HEK293 (cell line): ENCODE measurements around the gene WNT5B.
A peak's percentile ranks its signal among the peaks of the same experiment; 100 is the strongest.
"Not testable (repeated sequence)": the region's sequence is repeated elsewhere in the genome, so short reads cannot be mapped to it uniquely, and the experiment has no call there.

Source experiments
- CTCF ChIA-PET: fragments of 350-600 bp; formaldehyde crosslinking; extraction: SDS; loops from one replicate; lab custom pipeline; 2021; ENCODE audit warnings: antibody characterized with exemption; lab: Yijun Ruan, JAX
- POLR2A ChIA-PET: fragments of 300-600 bp; formaldehyde crosslinking; extraction: SDS; loops from one replicate; lab custom pipeline; 2020; ENCODE audit warnings: antibody characterized with exemption, inconsistent platforms; lab: Yijun Ruan, JAX
- H3K27ac ChIP-seq: fragments of 200-500 bp; sonication (Bioruptor generic); 2 replicates; pipeline ENCODE4 v1.5.1; 2014; ENCODE audit warnings: low read depth, low read length, control low read depth, inconsistent platforms; ENCODE audit errors: extremely low read depth
- H3K36me3 ChIP-seq, 2 experiments: fragments of 200-500 bp in 1 of 2; sonication (Bioruptor generic) in 1 of 2; 1 replicate in 1 of 2; 2 replicates in 1 of 2; pipeline ENCODE4 v1.5.1; 2014 to 2017; ENCODE audit warnings: inconsistent platforms in 2 of 2, low read length in 2 of 2; ENCODE audit not compliant: control insufficient read depth in 2 of 2, insufficient read depth in 1 of 2
- H3K4me1 ChIP-seq: fragments of 200-500 bp; sonication (Bioruptor generic); 2 replicates; pipeline ENCODE4 v1.5.1; 2014; ENCODE audit warnings: mild to moderate bottlenecking, low read length, inconsistent platforms; ENCODE audit not compliant: control insufficient read depth, insufficient read depth
- H3K4me3 ChIP-seq: 2 replicates; pipeline ENCODE4 v1.5.1; 2011; ENCODE audit warnings: low read depth, mild to moderate bottlenecking, control low read depth, low read length, moderate library complexity
- H3K9me3 ChIP-seq: fragments of 200-500 bp; sonication (Bioruptor generic); 2 replicates; pipeline ENCODE4 v1.5.1; 2014; ENCODE audit warnings: low read depth, low read length, inconsistent platforms; ENCODE audit not compliant: control insufficient read depth, insufficient read depth
- OSR2 ChIP-seq: fragments of 450-650 bp; formaldehyde crosslinking; IDR thresholded peaks from 2 replicates; pipeline ENCODE4 v1.5.1; 2016; ENCODE audit warnings: missing biosample characterization, missing genetic modification characterization
- SALL2 ChIP-seq: fragments of 450-650 bp; formaldehyde crosslinking; IDR thresholded peaks from 2 replicates; pipeline ENCODE4 v1.5.0; 2017; ENCODE audit warnings: missing biosample characterization, mild to moderate bottlenecking, missing genetic modification characterization, borderline replicate concordance
- ZBTB17 ChIP-seq: fragments of 450-650 bp; formaldehyde crosslinking; IDR thresholded peaks from 2 replicates; pipeline ENCODE4 v1.5.1; 2016; ENCODE audit warnings: missing biosample characterization, missing genetic modification characterization
- ZEB2 ChIP-seq: fragments of 450-650 bp; formaldehyde crosslinking; IDR thresholded peaks from 2 replicates; pipeline ENCODE4 v1.5.1; 2016; ENCODE audit warnings: missing biosample characterization, missing genetic modification characterization
- ZFP3 ChIP-seq: fragments of 450-650 bp; formaldehyde crosslinking; IDR thresholded peaks from 2 replicates; pipeline ENCODE4 v1.5.1; 2016; ENCODE audit warnings: low read depth, missing biosample characterization, missing genetic modification characterization
- ZNF121 ChIP-seq: fragments of 450-650 bp; formaldehyde crosslinking; IDR thresholded peaks from 2 replicates; pipeline ENCODE4 v1.5.1; 2016; ENCODE audit warnings: missing biosample characterization, missing genetic modification characterization
- ZNF221 ChIP-seq: fragments of 450-650 bp; formaldehyde crosslinking; IDR thresholded peaks from 2 replicates; pipeline ENCODE4 v1.5.1; 2017; ENCODE audit warnings: missing biosample characterization, missing genetic modification characterization, borderline replicate concordance
- TF ChIP-seq, protein P1 (sequence below): fragments of 450-650 bp; formaldehyde crosslinking; IDR thresholded peaks from 2 replicates; pipeline ENCODE4 v1.5.1; 2017; ENCODE audit warnings: missing biosample characterization, missing genetic modification characterization
- TF ChIP-seq, protein P2 (sequence below): fragments of 450-650 bp; formaldehyde crosslinking; IDR thresholded peaks from 2 replicates; pipeline ENCODE4 v1.5.1; 2016; ENCODE audit warnings: missing biosample characterization, missing genetic modification characterization, borderline replicate concordance
- TF ChIP-seq, protein P3 (sequence below): IDR thresholded peaks from 2 replicates; pipeline ENCODE4 v1.6.1; 2011; ENCODE audit warnings: mild to moderate bottlenecking, low read depth, low read length, borderline replicate concordance

The WNT5B gene

DNA sequence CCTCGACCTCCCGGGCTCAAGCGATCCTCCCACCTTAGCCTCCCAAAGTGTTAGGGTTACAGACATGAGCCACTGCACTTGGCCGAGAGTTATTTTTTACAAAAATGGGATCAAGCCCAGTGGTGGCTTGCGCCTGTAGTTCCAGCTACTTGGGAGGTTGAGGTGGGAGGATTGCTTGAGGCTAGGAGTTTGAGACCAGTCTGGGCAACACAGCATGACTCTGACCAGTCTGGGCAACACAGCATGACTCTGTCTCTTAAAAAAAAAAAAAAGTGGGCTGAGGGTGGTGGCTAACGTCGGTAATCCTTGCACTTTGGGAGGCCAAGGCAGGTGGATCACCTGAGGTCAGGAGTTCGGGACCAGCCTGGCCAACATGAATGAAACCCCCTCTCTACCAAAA, 66.1 kb downstream of the WNT5B start:
- H3K4me3 ChIP-seq, H3K9me3 ChIP-seq, H3K36me3 ChIP-seq, H3K27ac ChIP-seq, POLR2A ChIA-PET: not testable (repeated sequence)
- CTCF ChIA-PET = interaction anchor here (1.0 kb wide), 1 partner anchor 46 kb away, joined by 5 read pairs; no protein-coding TSS in a partner anchor
- TF ChIP-seq ZNF121 (tag by site-specific recombination) = peak; percentile 79
- H3K4me1 ChIP-seq = peaks cover 29% of the 10 kb centered on the region

DNA sequence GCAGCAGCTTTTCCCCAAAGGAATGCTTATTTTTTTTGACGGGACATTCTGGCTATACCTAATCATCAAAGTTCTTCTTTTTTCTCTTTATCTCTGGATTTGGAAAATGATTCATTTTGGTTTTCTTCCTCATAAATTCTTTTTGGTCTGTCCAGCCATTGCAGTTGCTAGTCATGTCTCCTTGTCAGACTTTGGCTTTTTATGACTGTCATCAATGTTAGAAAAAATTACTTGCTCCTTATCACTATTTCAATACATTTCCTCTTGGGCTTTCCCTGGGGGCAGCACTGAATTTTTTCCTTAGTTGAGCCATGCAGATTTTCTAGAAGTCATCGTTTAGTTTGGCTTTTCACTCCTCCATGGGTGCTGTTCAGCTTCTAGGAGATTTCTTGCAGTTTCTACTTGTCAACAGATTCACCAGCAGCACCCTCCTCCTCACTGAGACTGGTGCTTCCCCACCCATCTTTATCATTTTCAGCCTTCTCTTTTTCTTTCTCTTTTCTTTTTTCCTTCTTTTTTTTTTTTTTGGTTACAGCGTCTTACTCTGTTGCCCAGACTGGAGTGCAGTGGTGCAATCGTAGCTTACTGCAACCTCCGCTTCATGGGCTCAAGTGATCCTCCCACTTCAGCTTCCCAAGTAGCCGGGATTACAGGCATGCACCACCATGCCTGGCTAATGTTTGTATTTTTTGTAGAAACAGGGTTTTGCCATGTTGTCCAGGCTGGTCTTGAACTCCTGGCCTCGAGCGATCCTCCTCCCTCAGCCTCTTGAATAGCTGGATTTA, 67.0 kb downstream of the WNT5B start:
- H3K4me3 ChIP-seq = no peak overlapping the region
- TF ChIP-seq ZBTB17 (tag by site-specific recombination) = 0 out of 2 replicates have a peak, but pooled peaks have one; percentile 33
- peak; percentile 87 for TF ChIP-seq ZNF121 (tag by site-specific recombination)
- 0 out of 2 replicates have a peak, but pooled peaks have one; percentile 4 for TF ChIP-seq ZEB2 (tag by site-specific recombination)
- no peak for TF ChIP-seq SALL2 (tag by site-specific recombination)
- TF ChIP-seq OSR2 (tag by site-specific recombination) = peak; percentile 39
- TF ChIP-seq, protein P1, sequence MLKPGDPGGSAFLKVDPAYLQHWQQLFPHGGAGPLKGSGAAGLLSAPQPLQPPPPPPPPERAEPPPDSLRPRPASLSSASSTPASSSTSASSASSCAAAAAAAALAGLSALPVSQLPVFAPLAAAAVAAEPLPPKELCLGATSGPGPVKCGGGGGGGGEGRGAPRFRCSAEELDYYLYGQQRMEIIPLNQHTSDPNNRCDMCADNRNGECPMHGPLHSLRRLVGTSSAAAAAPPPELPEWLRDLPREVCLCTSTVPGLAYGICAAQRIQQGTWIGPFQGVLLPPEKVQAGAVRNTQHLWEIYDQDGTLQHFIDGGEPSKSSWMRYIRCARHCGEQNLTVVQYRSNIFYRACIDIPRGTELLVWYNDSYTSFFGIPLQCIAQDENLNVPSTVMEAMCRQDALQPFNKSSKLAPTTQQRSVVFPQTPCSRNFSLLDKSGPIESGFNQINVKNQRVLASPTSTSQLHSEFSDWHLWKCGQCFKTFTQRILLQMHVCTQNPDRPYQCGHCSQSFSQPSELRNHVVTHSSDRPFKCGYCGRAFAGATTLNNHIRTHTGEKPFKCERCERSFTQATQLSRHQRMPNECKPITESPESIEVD (tag by site-specific recombination) = peak; percentile 74
- TF ChIP-seq, protein P2, sequence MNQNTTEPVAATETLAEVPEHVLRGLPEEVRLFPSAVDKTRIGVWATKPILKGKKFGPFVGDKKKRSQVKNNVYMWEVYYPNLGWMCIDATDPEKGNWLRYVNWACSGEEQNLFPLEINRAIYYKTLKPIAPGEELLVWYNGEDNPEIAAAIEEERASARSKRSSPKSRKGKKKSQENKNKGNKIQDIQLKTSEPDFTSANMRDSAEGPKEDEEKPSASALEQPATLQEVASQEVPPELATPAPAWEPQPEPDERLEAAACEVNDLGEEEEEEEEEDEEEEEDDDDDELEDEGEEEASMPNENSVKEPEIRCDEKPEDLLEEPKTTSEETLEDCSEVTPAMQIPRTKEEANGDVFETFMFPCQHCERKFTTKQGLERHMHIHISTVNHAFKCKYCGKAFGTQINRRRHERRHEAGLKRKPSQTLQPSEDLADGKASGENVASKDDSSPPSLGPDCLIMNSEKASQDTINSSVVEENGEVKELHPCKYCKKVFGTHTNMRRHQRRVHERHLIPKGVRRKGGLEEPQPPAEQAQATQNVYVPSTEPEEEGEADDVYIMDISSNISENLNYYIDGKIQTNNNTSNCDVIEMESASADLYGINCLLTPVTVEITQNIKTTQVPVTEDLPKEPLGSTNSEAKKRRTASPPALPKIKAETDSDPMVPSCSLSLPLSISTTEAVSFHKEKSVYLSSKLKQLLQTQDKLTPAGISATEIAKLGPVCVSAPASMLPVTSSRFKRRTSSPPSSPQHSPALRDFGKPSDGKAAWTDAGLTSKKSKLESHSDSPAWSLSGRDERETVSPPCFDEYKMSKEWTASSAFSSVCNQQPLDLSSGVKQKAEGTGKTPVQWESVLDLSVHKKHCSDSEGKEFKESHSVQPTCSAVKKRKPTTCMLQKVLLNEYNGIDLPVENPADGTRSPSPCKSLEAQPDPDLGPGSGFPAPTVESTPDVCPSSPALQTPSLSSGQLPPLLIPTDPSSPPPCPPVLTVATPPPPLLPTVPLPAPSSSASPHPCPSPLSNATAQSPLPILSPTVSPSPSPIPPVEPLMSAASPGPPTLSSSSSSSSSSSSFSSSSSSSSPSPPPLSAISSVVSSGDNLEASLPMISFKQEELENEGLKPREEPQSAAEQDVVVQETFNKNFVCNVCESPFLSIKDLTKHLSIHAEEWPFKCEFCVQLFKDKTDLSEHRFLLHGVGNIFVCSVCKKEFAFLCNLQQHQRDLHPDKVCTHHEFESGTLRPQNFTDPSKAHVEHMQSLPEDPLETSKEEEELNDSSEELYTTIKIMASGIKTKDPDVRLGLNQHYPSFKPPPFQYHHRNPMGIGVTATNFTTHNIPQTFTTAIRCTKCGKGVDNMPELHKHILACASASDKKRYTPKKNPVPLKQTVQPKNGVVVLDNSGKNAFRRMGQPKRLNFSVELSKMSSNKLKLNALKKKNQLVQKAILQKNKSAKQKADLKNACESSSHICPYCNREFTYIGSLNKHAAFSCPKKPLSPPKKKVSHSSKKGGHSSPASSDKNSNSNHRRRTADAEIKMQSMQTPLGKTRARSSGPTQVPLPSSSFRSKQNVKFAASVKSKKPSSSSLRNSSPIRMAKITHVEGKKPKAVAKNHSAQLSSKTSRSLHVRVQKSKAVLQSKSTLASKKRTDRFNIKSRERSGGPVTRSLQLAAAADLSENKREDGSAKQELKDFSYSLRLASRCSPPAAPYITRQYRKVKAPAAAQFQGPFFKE (tag by site-specific recombination) = no peak
- TF ChIP-seq, protein P3, sequence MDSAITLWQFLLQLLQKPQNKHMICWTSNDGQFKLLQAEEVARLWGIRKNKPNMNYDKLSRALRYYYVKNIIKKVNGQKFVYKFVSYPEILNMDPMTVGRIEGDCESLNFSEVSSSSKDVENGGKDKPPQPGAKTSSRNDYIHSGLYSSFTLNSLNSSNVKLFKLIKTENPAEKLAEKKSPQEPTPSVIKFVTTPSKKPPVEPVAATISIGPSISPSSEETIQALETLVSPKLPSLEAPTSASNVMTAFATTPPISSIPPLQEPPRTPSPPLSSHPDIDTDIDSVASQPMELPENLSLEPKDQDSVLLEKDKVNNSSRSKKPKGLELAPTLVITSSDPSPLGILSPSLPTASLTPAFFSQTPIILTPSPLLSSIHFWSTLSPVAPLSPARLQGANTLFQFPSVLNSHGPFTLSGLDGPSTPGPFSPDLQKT = no peak
- no peak for TF ChIP-seq ZFP3 (tag by site-specific recombination)
- TF ChIP-seq ZNF221 (tag by site-specific recombination) = no peak
- H3K27ac ChIP-seq = no peak overlapping the region
- H3K9me3 ChIP-seq = no peaks in the 10 kb centered on the region
- H3K36me3 ChIP-seq = peaks cover 0 to 5% of the 10 kb centered on the region in 2 experiments; a peak in 2 of 3 replicates
- CTCF ChIA-PET = interaction anchor here (0.6 to 1.1 kb wide), 3 partner anchors 43 to 244 kb away, joined by 4 to 6 read pairs (median 5); no protein-coding TSS in a partner anchor
- peaks cover 27% of the 10 kb centered on the region for H3K4me1 ChIP-seq
- POLR2A ChIA-PET = interaction anchor here (1.2 kb wide), 1 partner anchor 12 kb away, joined by 4 read pairs; no protein-coding TSS in a partner anchor
